Esophagus squamous epithelium (tissue), 5 donors: ENCODE measurements around the gene CDH24. TPM values are rescaled to one million over a fixed set of nuclear protein-coding genes. Genes with fewer than 3 reads are reported as not detected.

ENCODE experiments used
- DNase-seq: peaks from one replicate; lab custom pipeline; 2025; lab: John Stamatoyannopoulos, UW
- H3K27ac ChIP-seq, 4 donors: fragments of 200-600 bp; sonication (generic); one replicate each; pipeline ENCODE4 v1.5.1; 2016 to 2019; ENCODE audit warnings: mild to moderate bottlenecking in 1 of 4
- H3K27me3 ChIP-seq, 4 donors: fragments of 200-600 bp; sonication (generic); 1 replicate in 3 of 4; 2 replicates in 1 of 4; pipeline versions ENCODE4 v1.5.1 to v1.6.0; 2017 to 2021; ENCODE audit warnings: antibody characterized with exemption in 1 of 4
- H3K36me3 ChIP-seq, 3 donors: fragments of 200-600 bp; sonication (generic); one replicate each; pipeline ENCODE4 v1.5.1; 2016 to 2019
- H3K4me1 ChIP-seq, 3 donors: fragments of 200-600 bp; sonication (generic); one replicate each; pipeline ENCODE4 v1.5.1; 2017 to 2019
- H3K4me3 ChIP-seq, 4 donors: fragments of 200-600 bp; sonication (generic); 1 replicate in 3 of 4; 2 replicates in 1 of 4; pipeline ENCODE4 v1.5.1; 2016 to 2019; ENCODE audit warnings: mild to moderate bottlenecking in 2 of 4, moderate library complexity in 1 of 4
- H3K9me3 ChIP-seq, 3 donors: fragments of 200-600 bp; sonication (generic); one replicate each; pipeline ENCODE4 v1.5.1; 2016 to 2019
- POLR2A ChIP-seq, 4 donors: fragments of 450-650 bp; IDR thresholded peaks; one replicate each; pipeline ENCODE4 v1.6.1; 2017; ENCODE audit warnings: antibody characterized with exemption in 4 of 4, mild to moderate bottlenecking in 4 of 4, moderate library complexity in 3 of 4
- WGBS, 2 donors: methylation state at CpG; one replicate each; pipeline ENCODE4 v1.1.5; 2018; 5-methylcytosine and 5-hydroxymethylcytosine counted together
- intact Hi-C: fragments of 100-400 bp; cut with DNase I; formaldehyde crosslinking; loops from one replicate; pipeline ENCODE4 v1.15.0; 2022
- total RNA-seq, 4 donors: library from RNA; depleted of rRNA; stranded (reverse); fragments of >200 nt; gene quantifications; one replicate each; pipeline ENCODE4 v1.1.0, GENCODE V29; 2016
- TF ChIP-seq, protein P1 (sequence below), 6 experiments: fragments of 450-650 bp in 4 of 6; fragments of 200-600 bp in 2 of 6; sonication (generic) in 2 of 6; IDR thresholded peaks; one replicate each; pipeline ENCODE4 v1.5.1; 2016 to 2019; ENCODE audit warnings: antibody characterized with exemption in 6 of 6, mild to moderate bottlenecking in 4 of 6, moderate library complexity in 4 of 6
- donor health status: DM: yes; HTN: yes; CAD: no.

Gene CDH24
- total RNA-seq, 4 donors from 2014 or later = 3.4 to 6.7 (median 4.8) TPM

DNA sequence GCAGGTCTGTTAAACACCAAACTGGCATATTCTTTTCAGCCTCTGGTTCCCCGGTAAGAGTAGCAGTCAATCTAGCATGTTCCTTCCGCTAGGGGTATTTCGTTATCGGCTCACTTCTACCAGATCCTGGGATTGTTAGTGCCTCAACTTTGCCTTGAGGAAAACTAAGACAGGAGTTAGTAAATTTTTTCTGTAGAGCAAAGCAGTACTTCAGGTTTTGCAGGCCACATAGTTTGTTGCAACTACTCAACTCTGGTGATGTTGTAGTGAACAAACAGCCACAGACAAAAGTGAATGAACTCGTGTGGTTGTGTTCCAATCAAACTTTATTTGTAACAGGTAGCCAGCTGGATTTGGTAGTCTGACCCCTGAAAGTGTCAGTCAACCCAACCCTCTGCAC, 6.3 kb upstream of the CDH24 start:
- Histone ChIP-seq H3K36me3 (peaks cover 58 to 100% (median 78%) of the 10 kb centered on the region in 3 donors), H3K4me3 (no peak overlapping the region), H3K9me3 (no peaks in the 10 kb centered on the region), H3K4me1 (peaks cover 6 to 24% (median 13%) of the 10 kb centered on the region in 3 donors), H3K27ac (no peak overlapping the region), H3K27me3 (no peaks in the 10 kb centered on the region)
- TF ChIP-seq POLR2A (IDR thresholded peaks at IDR 0.05) = no peak
- TF ChIP-seq, protein P1, sequence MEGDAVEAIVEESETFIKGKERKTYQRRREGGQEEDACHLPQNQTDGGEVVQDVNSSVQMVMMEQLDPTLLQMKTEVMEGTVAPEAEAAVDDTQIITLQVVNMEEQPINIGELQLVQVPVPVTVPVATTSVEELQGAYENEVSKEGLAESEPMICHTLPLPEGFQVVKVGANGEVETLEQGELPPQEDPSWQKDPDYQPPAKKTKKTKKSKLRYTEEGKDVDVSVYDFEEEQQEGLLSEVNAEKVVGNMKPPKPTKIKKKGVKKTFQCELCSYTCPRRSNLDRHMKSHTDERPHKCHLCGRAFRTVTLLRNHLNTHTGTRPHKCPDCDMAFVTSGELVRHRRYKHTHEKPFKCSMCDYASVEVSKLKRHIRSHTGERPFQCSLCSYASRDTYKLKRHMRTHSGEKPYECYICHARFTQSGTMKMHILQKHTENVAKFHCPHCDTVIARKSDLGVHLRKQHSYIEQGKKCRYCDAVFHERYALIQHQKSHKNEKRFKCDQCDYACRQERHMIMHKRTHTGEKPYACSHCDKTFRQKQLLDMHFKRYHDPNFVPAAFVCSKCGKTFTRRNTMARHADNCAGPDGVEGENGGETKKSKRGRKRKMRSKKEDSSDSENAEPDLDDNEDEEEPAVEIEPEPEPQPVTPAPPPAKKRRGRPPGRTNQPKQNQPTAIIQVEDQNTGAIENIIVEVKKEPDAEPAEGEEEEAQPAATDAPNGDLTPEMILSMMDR (IDR thresholded peaks at IDR 0.05) = no peak
- intact Hi-C loops = no loop called here
- DNase-seq = no peak
- 80 to 83% methylated on average over 5 of the region's 5 CpGs for WGBS, 2 donors

DNA sequence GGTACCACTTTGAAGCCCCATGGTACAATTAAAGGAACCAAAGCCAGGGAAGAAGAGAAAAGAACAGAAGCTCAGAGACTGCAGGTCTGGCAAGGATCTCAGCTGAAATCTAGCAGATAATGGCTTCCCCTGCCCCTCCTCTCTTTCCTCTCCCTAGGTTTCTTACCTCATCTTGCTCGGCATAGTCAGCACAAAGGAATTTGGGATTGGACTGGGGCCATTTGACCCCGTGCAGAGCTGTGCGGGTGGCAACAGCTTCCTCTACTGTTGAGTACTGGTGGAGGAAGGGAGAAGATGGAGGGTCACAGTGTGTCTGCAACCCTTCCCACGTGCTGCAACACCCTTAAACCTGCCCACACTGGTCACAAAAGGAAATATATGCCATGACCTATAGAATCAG, 4.7 kb upstream of the CDH24 start:
- WGBS, 2 donors = 7% methylated on average over 4 of the region's 4 CpGs
- Histone ChIP-seq H3K27me3 (no peaks in the 10 kb centered on the region), H3K4me1 (peaks cover 9 to 30% (median 13%) of the 10 kb centered on the region in 3 donors), H3K27ac (peak overlapping the region in 3 of 4 donors; percentile 34 to 50 (median 36)), H3K36me3 (peaks cover 45 to 89% (median 64%) of the 10 kb centered on the region in 3 donors), H3K9me3 (no peaks in the 10 kb centered on the region), H3K4me3 (no peak overlapping the region)
- no peak for DNase-seq
- TF ChIP-seq, protein P1 (IDR thresholded peaks at IDR 0.05) = no peak
- no peak for TF ChIP-seq POLR2A (IDR thresholded peaks at IDR 0.05)
- intact Hi-C loops = no loop called here

DNA sequence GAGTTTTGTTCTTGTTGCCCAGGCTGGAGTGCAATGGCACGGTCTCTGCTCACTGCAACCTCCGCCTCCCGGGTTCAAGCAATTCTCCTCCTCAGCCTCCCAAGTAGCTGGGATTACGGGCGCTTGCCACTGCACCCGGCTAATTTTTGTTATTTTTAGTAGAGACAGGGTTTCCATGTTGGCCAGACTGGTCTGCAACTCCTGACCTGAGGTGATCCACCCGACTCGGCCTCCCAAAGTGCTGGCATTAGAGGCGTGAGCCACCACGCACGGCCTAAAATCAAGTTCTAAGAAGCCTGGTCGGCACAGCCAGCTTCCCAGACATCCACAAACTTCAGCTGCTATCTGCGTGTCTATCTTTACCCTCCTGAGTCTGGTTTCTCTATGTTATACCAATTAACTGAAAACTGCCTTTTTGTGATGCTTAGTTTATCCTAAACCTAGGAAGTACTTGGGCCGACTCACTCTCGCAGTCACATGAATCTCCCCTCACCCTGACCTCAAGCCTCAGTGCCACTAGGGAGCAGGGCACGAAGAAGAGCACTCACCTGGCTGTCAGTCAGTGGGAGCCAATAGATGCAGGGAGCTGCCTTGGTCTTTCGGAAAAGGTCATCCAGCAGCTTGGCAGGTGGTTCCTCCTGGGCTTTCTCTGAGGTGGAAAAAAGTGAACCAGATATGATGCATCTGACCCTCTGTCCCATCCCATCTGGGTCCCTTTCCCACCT, 3.4 kb upstream of the CDH24 start:
- Histone ChIP-seq H3K36me3 (peaks cover 45 to 76% (median 58%) of the 10 kb centered on the region in 3 donors), H3K27ac (no peak overlapping the region), H3K4me3 (no peak overlapping the region), H3K9me3 (no peaks in the 10 kb centered on the region), H3K27me3 (no peaks in the 10 kb centered on the region), H3K4me1 (peaks cover 18 to 43% (median 23%) of the 10 kb centered on the region in 3 donors)
- intact Hi-C loops = no loop called here
- TF ChIP-seq, protein P1 (IDR thresholded peaks at IDR 0.05) = no peak
- TF ChIP-seq POLR2A (IDR thresholded peaks at IDR 0.05) = no peak
- DNase-seq = no peak
- WGBS, 2 donors = 87 to 93% methylated on average over 17 of the region's 17 CpGs

DNA sequence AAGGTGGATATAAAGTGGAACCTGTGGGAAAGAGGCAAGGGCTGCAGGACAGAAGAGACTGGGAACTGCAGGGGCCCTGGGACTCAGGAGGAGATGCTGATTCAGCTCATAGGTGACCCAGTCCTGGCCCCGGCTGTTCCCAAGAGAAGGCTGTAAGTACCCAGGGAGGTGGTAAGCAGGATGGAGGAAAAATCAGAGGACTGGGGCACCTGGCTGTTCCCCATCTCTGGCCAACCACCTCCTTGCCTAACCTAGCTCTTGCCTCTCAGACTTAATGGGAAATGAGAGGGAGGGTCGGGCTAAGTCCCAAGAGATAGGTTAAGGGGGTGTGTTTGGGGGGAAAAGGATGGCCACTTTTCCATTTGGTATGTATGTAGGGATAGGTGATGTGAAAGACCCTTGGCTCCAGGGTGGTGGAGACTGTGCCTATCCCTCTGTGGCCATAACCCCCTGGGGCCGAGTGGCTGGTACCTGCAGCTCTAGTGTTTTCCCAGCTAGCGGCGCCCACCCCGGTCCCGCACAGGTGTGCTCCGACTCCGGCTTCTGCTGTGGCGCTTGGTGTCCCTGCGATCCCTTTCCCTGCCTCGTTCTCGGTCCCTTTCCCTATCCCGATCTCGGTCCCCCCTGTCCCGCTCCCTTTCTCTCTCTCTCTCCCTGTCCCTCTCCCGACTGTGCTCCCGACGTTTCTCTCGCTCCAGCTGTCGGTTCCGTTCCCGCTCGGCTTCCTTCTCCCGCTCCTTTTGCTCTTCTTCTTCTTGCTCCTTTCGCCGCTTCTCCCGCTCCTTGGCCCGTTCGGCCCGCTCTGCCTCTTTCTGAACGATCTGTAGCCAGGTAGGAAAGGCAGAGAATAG, 1.6 kb upstream of the CDH24 start:
- H3K36me3 ChIP-seq = peaks cover 31 to 58% (median 47%) of the 10 kb centered on the region in 3 donors
- H3K4me3 ChIP-seq = no peak overlapping the region
- no peak for DNase-seq
- H3K27ac ChIP-seq = peak overlapping the region in 2 of 4 donors; percentile 85 to 87
- H3K27me3 ChIP-seq = no peaks in the 10 kb centered on the region
- intact Hi-C loops = loop anchor here (5.0 kb wide), 1 partner anchor 72 kb away; no protein-coding TSS in a partner anchor
- no peaks in the 10 kb centered on the region for H3K9me3 ChIP-seq
- peaks cover 18 to 42% (median 23%) of the 10 kb centered on the region in 3 donors for H3K4me1 ChIP-seq
- WGBS, 2 donors = 85 to 88% methylated on average over 32 of the region's 32 CpGs
- TF ChIP-seq, protein P1 (IDR thresholded peaks at IDR 0.05) = no peak
- TF ChIP-seq POLR2A (IDR thresholded peaks at IDR 0.05) = no peak
